Skin of body (tissue), 2 donors: ENCODE data around the gene CLC. TPM values are rescaled to one million over a fixed set of nuclear protein-coding genes. Genes with fewer than 3 reads are reported as not detected.
"Not testable (repeated sequence)": the region's sequence is repeated elsewhere in the genome, so short reads cannot be mapped to it uniquely, and the experiment has no call there.

ENCODE experiments used
- DNase-seq: peaks from one replicate; lab custom pipeline; 2025; lab: John Stamatoyannopoulos, UW
- total RNA-seq: library from RNA; depleted of rRNA; stranded (reverse); fragments of >200 nt; gene quantifications from one replicate; pipeline ENCODE4 v1.2.3, GENCODE V29; 2014

The CLC gene
- total RNA-seq, 1 donor from 2014 or later = 10.0 TPM

GRCh38 chr19:39729594-39729993 is 8.2 kb downstream of the CLC start:
- DNase-seq = no peak

DNA sequence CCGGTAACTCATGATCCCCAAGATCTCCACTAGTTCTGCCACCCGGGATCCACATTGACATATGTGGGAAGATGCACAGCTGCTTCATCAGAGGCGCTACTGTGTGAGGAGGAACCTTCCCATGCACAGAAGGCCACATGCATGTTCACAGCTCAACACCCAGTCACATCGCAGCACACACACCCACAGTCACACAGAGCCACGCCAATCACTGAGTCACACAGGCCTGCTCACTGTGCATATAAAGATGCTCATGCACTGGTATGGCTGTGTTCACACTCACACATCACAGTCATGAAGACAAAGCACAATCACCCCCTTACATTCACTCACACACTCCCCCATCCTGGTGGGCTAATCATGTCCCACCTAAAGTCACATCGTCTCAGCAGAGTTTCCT is 9.8 kb downstream of the CLC start:
- no peak for DNase-seq

DNA sequence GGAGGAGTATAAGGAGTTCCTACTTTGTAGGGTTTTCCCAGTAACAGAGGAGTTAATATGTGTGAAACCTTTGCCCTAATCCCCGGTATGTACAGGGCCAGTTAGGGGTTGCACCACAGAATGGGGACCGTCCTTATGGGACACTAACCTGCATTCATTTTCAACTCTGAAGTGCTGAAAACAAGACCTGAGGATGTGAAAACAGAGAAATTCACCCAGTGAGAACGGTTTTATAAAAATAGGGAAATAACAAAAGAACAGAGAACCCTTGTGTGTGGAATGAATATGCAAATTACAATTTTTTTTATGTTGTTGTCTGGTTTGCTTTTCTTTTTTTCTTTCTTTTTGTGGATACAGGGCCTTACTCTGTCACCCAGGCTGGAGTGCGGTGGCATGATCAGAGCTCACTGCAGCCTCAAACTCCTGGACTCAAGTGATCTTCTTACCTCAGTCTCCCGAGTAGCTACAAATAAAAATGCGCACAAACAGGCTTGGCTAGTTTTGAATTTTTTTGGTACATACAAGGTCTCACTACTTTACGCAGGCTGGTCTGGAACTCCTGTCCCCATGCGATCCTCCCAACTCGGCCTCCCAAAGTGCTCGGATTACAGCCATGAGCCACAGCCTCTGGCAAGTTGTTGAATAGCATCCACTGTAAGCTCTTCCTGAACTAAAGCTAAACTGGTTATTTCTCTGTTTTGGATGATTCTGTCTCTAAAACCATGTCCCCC is 10.6 kb downstream of the CLC start:
- no peak for DNase-seq

GRCh38 chr19:39725995-39726394 is 11.8 kb downstream of the CLC start:
- DNase-seq = no peak

GRCh38 chr19:39720144-39720543 is 17.7 kb downstream of the CLC start:
- not testable (repeated sequence) for DNase-seq

GRCh38 chr19:39710333-39710890 is 27.4 kb downstream of the CLC start:
- DNase-seq = no peak

GRCh38 chr19:39709026-39709872 is 28.6 kb downstream of the CLC start:
- DNase-seq = no peak

DNA sequence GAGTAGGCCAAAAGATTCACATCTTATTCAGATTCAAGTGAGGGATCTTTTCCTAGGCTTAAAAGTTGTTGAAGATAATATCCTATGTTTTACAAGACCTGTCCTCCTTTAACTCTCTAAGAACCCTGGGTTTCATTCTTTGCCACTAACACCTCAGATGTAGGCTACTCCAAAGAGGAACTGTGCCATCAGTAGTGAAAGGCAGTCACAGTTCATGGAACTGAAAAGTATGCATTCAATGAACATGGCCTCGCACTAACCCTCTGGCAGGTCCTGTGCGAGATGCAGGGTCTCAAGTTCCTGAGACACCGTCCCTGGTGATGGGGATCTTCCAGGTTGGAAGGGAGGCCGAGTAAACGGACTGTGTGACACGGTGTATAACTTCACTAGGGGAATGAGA is 29.2 kb downstream of the CLC start:
- no peak for DNase-seq

DNA sequence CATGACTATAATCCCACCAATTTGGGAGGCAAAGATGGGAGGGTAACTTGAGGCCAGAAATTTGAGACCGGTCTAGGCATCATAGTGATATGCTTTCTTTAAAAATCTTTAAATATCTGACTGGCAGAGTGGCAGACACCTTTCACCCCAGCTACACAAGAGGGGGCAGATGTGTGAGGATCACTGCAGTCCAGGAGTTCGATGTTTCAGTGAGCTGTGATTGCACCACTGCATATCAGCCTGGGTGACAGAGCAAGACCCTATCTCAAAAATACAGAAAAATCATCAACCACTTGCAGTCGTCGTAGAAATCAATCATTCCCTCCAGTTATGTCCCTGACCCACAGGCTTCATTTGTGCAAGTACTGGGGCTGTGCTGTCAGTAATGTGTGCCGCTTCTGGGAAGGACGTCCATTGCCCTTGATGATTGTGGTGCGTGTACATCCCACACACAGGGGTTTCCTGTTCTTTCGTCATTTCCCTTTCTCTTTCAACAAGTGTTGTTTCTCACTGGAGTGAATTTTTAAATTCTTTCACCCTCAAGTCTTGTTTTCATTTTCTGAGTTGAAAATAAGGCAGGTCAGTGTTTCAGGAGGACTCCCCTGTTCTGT is 32.1 kb downstream of the CLC start:
- no peak for DNase-seq

DNA sequence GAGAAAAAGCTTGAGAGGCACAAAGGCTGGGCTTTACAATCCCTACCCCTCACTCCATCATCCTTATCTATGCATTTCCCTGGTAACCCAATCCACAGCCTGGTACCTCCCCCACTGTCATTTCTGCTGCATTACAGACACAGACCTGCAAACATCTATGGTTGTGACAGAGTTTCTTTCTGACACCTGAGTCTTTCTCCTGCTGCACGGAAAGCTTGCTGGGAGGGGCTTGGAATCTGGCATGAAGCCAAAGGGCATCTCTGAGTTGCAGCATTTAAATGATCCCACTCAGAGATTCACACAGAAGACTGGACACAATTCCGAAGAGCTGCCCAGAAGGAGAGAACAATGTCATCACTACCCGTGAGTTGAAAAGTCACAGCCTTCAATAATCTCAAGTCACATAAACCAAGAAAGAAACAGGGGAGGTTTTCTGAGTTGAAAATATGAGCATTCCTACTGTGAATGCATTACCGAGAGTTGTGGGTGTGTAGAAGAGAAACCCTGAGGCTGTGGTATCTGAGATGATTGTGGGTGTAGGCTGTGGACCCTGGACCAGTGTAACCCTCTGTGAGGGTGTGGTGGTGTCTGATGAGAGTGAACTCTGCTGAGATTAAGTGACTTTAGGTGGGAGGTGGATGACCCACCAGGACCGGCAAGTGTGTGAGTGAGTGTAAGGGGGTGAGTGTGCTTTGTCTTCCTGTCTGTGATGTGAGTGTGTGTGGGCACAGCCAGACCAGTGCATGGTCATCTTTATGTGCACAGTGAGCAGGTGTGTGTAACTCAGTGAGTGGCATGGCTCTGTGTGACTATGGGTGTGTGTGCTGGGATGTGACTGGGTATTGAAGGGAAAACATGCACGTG is 33.4 kb downstream of the CLC start, which contains the start of gene LGALS14:
Gene LGALS14 (plus strand): TSS at position 301 of the 864 bp plus-strand sequence. CDS start 48 bp downstream, at position 349.
- DNase-seq = no peak

DNA sequence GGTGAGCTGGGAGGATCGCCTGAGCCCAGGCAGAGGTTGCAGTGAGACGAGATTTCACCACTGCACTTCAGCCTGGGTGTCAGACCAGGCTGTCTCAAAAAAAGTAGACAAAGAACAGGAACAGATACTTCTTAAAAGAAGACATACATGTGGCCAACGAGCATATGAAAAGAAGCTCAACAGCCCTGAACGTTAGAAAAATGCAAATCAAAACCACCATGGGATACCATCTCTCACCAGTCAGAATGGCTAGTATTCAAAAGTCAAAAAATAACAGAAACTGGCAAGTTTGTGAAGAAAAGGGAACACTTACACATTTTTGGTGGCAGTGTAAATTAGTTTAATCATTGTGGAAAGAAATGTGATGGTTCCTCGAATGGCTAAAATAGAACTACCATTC is 36.5 kb downstream of the CLC start:
- no peak for DNase-seq

- DNase-seq = no peak
These were observed 39.3 kb downstream of the CLC start for GRCh38 chr19:39698535-39698934.

- no peak for DNase-seq
These were observed 41.4 kb downstream of the CLC start for GRCh38 chr19:39696387-39696786.

DNA sequence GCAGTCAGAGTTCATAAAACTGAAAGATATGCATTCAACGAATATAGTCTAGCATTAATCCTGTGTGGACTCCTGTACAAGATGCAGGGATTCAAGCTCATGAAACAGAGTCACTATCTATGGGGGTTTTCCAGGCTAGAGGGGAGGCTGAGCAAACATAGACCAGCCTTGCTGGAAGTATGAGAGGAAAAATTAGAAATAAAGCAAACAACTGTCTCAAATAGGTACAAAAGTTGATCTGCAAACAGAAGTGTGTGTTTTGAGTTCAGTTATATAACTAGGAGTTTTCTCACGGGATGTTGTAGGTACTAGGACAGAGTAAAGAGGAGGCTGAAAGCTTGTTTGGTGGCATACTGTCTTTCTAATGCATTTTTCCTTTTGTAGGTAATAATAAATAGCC is 42.1 kb downstream of the CLC start:
- no peak for DNase-seq

DNA sequence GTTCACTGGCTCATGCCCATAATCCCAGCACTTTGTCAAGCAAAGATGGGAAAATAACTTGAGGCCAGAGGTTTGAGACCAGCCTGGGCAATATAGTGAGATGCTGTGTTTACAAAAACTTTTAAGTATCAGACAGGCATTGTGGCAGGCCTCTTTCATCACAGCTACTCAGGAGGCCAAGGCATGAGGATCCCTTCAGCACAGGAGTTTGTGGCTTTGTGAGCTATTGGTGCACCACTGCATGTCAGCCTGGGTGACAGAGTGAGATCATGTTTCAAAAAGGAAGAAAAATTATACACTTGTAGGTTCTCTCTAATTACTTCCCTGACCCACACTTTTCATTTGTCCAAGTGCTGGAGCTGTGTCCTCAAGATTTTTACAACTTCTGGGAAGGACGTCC is 45.0 kb downstream of the CLC start:
- no peak for DNase-seq

GRCh38 chr19:39692166-39692565 is 45.7 kb downstream of the CLC start:
- no peak for DNase-seq

GRCh38 chr19:39688637-39689036 is 49.2 kb downstream of the CLC start:
- not testable (repeated sequence) for DNase-seq

GRCh38 chr19:39686739-39687138 is 51.1 kb downstream of the CLC start:
- no peak for DNase-seq

- DNase-seq = no peak
These were observed 53.6 kb downstream of the CLC start for GRCh38 chr19:39684267-39684666.

DNA sequence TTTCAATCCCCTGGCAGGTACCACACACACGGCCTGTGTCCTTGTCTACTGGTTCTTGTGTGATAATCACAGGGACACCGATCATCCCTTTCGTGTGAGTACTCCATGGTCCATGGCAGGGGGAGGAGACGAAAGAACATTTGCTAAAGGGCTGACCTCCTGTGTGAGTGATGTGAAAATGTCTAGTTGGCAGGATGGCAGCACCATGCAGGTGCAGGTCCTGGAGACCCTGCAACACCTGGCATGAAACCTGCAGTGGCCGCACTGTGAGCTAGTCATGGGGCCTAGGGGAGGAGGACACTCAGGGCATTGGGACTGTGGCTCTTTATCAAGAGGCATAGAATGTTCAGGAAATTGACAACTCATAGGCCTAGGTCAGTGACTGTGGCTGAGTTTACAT is 56.4 kb downstream of the CLC start:
- DNase-seq = no peak
